Ishikawa (cell line): ENCODE data around the gene DOK3.
A peak's percentile ranks its signal among the peaks of the same experiment; 100 is the strongest.

Source experiments
- CEBPB ChIP-seq: IDR thresholded peaks from 2 replicates; pipeline ENCODE4 v1.6.1; 2012
- CREB1 ChIP-seq: IDR thresholded peaks from 2 replicates; pipeline ENCODE4 v1.6.1; 2012; ENCODE audit warnings: low read depth
- EGR1 ChIP-seq: IDR thresholded peaks from 2 replicates; pipeline ENCODE4 v1.6.1; 2012
- EP300 ChIP-seq: IDR thresholded peaks from 2 replicates; pipeline ENCODE4 v1.6.1; 2012; ENCODE audit warnings: borderline replicate concordance
- FOXM1 ChIP-seq: IDR thresholded peaks from 2 replicates; pipeline ENCODE4 v1.6.1; 2012; ENCODE audit warnings: low read depth, borderline replicate concordance
- NFIC ChIP-seq: IDR thresholded peaks from 2 replicates; pipeline ENCODE4 v1.6.1; 2012
- RAD21 ChIP-seq: IDR thresholded peaks from 2 replicates; pipeline ENCODE4 v1.6.1; 2012; ENCODE audit warnings: low read depth
- TAF1 ChIP-seq: IDR thresholded peaks from 2 replicates; pipeline ENCODE4 v1.6.1; 2012; ENCODE audit warnings: low read depth, mild to moderate bottlenecking
- TCF12 ChIP-seq: IDR thresholded peaks from 2 replicates; pipeline ENCODE4 v1.6.1; 2012; ENCODE audit warnings: low read depth
- TEAD4 ChIP-seq: IDR thresholded peaks from 2 replicates; pipeline ENCODE4 v1.6.1; 2012
- YY1 ChIP-seq: IDR thresholded peaks from 2 replicates; pipeline ENCODE4 v1.6.1; 2012; ENCODE audit warnings: low read depth
- ZBTB7A ChIP-seq: IDR thresholded peaks from 2 replicates; pipeline ENCODE4 v1.6.1; 2012; ENCODE audit warnings: low read depth
- TF ChIP-seq, protein P1 (sequence below): IDR thresholded peaks from 2 replicates; pipeline ENCODE4 v1.6.1; 2012
- TF ChIP-seq, protein P2 (sequence below): IDR thresholded peaks from 2 replicates; pipeline ENCODE4 v1.6.1; 2012; ENCODE audit warnings: low read depth, mild to moderate bottlenecking
- TF ChIP-seq, protein P3 (sequence below): IDR thresholded peaks from 2 replicates; pipeline ENCODE4 v1.6.1; 2012

DOK3 gene

GRCh38 chr5:177487975-177488374 is 21.7 kb downstream of the DOK3 start:
- TF ChIP-seq CEBPB: no peak
- TF ChIP-seq TEAD4: no peak
- no peak for TF ChIP-seq EGR1
- no peak for TF ChIP-seq TAF1
- 0 out of 2 replicates have a peak, but pooled peaks have one; percentile 8 for TF ChIP-seq RAD21

DNA sequence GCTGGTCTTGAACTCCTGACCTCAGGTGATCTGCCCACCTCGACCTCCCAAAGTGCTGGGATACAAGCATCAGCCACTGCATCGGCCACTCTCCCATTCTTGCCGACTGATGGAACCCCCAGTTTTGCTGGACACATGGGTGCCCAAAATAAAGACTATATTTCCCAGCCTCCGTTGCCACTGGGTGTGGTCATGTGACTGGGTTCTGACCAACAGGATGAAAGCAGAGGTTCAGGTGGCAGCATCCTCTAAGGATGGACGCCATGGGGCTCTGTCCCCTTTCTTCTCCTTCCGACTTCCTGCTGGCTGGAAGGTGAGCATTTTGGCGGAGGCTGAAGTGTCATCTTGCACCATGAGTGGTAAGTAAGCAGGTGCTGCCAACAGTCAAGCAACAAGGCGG is 22.5 kb downstream of the DOK3 start:
- TF ChIP-seq, protein P1, sequence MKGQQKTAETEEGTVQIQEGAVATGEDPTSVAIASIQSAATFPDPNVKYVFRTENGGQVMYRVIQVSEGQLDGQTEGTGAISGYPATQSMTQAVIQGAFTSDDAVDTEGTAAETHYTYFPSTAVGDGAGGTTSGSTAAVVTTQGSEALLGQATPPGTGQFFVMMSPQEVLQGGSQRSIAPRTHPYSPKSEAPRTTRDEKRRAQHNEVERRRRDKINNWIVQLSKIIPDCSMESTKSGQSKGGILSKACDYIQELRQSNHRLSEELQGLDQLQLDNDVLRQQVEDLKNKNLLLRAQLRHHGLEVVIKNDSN: peak; percentile 55
- TF ChIP-seq, protein P2, sequence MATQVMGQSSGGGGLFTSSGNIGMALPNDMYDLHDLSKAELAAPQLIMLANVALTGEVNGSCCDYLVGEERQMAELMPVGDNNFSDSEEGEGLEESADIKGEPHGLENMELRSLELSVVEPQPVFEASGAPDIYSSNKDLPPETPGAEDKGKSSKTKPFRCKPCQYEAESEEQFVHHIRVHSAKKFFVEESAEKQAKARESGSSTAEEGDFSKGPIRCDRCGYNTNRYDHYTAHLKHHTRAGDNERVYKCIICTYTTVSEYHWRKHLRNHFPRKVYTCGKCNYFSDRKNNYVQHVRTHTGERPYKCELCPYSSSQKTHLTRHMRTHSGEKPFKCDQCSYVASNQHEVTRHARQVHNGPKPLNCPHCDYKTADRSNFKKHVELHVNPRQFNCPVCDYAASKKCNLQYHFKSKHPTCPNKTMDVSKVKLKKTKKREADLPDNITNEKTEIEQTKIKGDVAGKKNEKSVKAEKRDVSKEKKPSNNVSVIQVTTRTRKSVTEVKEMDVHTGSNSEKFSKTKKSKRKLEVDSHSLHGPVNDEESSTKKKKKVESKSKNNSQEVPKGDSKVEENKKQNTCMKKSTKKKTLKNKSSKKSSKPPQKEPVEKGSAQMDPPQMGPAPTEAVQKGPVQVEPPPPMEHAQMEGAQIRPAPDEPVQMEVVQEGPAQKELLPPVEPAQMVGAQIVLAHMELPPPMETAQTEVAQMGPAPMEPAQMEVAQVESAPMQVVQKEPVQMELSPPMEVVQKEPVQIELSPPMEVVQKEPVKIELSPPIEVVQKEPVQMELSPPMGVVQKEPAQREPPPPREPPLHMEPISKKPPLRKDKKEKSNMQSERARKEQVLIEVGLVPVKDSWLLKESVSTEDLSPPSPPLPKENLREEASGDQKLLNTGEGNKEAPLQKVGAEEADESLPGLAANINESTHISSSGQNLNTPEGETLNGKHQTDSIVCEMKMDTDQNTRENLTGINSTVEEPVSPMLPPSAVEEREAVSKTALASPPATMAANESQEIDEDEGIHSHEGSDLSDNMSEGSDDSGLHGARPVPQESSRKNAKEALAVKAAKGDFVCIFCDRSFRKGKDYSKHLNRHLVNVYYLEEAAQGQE: no peak
- TF ChIP-seq, protein P3, sequence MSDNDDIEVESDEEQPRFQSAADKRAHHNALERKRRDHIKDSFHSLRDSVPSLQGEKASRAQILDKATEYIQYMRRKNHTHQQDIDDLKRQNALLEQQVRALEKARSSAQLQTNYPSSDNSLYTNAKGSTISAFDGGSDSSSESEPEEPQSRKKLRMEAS: no peak

DNA sequence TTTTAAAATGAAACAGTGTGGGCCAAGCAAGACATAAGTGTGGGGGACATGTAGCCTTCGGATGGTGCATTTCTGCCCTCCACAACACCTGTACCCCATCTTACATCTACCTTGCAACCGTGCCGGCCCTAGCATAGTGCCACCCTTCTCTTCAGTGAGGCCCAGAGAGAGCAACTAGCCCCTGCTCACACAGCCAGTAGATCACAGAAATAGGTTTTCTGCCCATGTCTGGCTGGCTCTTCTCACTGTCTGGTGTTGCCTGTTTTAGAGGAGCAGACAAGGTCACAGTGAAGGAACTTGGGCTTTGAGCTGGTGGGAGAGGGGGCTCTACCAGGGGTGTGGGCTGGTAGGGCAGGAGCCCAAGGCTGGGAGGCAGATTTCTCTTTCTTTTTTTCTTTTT is 23.4 kb downstream of the DOK3 start:
- TF ChIP-seq RAD21: no peak
- no peak for TF ChIP-seq TEAD4
- TF ChIP-seq CEBPB: no peak
- TF ChIP-seq TCF12: no peak
- no peak for TF ChIP-seq NFIC
- TF ChIP-seq CREB1: no peak
- TF ChIP-seq TAF1: no peak
- no peak for TF ChIP-seq FOXM1
- TF ChIP-seq, protein P3: no peak
- no peak for TF ChIP-seq EGR1
- no peak for TF ChIP-seq YY1
- no peak for TF ChIP-seq ZBTB7A
- TF ChIP-seq EP300: no peak
- TF ChIP-seq, protein P2: no peak
- TF ChIP-seq, protein P1: no peak

- TF ChIP-seq CREB1 (no peak), TCF12 (no peak), EP300 (no peak), CEBPB (no peak), TEAD4 (no peak), FOXM1 (no peak)
- TF ChIP-seq, protein P2: no peak
These were observed 24.6 kb downstream of the DOK3 start for GRCh38 chr5:177484902-177485549.

DNA sequence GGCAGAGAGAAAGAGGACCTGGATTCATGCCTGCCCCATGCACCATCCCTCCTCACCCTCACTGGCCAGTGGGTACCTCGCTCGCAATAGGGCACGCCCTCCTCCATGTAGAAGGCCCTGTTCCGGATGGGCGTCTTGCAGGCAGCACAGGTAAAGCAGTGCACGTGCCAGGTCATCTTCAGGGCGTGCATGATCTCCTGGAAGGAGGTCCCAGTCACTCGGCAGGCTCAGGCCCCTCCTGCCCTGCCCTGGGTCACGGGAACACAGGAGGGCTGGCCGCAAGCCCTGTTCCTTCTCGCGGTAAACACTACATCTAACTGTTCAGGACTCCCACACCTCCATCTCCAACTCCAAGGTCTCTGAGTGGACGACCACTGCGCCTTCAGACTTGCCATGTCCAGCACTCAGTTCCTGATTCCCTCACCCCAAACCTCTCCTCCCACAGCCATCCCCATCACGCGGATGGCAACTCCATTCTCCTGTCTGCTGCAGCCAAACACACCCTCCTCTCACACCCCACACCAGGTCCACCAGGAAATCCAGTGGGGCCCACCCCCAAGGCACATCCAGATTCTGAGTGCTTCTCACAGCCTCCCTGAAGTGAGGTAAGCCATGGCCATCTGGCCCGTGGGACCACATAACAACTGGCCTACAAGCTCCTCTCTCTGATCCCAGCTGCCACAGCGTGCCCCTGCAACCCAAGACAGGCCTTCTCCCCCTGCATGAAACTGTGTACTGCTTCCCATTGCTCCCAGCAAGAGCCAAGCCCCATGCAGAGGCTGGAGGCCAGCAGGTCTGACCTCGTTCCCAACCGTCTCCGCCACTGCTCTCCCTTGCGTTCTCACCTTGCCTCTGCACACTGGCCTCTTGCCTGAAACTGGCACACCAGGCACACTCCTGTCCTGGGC is 25.4 kb downstream of the DOK3 start:
- no peak for TF ChIP-seq NFIC
- TF ChIP-seq TEAD4: no peak
- no peak for TF ChIP-seq CREB1
- TF ChIP-seq, protein P3: no peak
- no peak for TF ChIP-seq EGR1
- no peak for TF ChIP-seq RAD21
- no peak for TF ChIP-seq TCF12
- TF ChIP-seq ZBTB7A: no peak
- TF ChIP-seq, protein P2: no peak
- TF ChIP-seq EP300: no peak
- no peak for TF ChIP-seq CEBPB
- TF ChIP-seq FOXM1: no peak
